Measurements from ENCODE around the gene CCDC187. TPM values are rescaled to one million over a fixed set of nuclear protein-coding genes. Genes with fewer than 3 reads are reported as not detected.
"Not testable (repeated sequence)": the region's sequence is repeated elsewhere in the genome, so short reads cannot be mapped to it uniquely, and the experiment has no call there.

CCDC187 gene
- total RNA-seq, 1 donor from 2014 or later, result not detected

GRCh38 chr9:136240941-136241340 is 63.0 kb downstream of the CCDC187 start:
- no peak for DNase-seq (ENCODE audit: low read depth, low spot score)

GRCh38 chr9:136239983-136240330 is 63.9 kb downstream of the CCDC187 start:
- DNase-seq (ENCODE audit: low read depth, low spot score), result no peak

GRCh38 chr9:136239135-136239982 is 64.5 kb downstream of the CCDC187 start:
- no peak for DNase-seq (ENCODE audit: low read depth, low spot score)

DNA sequence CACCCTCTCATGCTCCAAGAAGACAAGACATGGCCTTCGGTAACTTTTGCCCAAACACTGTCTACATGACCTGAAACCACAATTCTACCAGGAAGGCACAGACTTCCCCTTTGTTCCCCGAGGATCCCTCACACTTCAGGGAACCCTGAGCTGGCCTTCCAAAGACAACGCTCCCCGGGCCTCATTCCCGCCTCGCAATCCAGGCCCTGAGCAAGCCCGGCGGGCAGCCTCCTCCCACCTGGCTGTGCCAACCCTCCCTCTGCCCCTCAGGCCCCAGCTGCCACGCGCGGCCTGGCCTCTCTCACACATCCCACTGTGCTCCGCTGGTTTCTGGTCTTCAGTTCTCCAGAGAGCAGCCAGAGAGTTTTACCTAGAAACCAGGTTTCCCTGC is 65.6 kb downstream of the CCDC187 start:
- DNase-seq (ENCODE audit: low read depth, low spot score), result no peak

DNA sequence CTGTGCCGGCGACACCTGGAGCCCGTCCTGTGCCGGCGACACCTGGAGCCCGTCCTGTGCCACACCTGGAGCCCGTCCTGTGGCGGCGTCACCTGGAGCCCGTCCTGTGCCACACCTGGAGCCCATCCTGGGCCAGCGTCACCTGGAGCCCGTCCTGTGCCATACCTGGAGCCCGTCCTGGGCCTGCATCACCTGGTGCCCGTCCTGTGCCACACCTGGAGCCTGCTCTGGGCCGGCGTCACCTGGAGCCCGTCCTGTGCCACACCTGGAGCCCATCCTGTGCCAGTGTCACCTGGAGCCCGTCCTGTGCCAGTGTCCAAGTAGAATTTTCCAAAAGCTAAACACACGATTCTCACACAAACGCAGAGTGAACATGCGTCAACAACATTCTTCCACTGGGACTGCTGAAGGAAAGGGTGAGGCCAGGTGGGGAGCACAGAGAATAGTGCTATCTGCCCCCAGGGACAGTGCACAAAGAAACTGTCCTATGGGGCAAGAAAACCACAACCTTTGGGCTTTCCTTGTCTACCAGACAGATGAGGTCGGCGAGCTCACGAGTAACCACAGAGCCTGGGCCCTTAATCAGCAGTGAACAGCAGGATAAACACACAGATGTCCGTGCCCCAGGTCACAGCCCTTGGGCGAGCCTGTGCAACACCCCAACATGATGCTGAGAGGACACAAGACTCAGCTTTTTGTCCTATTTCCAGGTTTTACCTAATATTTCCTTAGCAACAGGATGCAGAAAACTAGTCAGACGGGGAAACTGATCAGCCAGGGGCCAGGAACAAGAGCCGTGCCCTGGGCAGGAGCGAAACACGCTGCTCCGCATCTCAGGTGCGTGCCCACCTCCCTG is 66.2 kb downstream of the CCDC187 start:
- DNase-seq (ENCODE audit: low read depth, low spot score), result no peak

GRCh38 chr9:136236471-136237410 is 67.2 kb downstream of the CCDC187 start:
- DNase-seq (ENCODE audit: low read depth, low spot score), result not testable (repeated sequence)

- no peak for DNase-seq (ENCODE audit: low read depth, low spot score)
These were observed 68.0 kb downstream of the CCDC187 start for GRCh38 chr9:136235709-136236455.

DNA sequence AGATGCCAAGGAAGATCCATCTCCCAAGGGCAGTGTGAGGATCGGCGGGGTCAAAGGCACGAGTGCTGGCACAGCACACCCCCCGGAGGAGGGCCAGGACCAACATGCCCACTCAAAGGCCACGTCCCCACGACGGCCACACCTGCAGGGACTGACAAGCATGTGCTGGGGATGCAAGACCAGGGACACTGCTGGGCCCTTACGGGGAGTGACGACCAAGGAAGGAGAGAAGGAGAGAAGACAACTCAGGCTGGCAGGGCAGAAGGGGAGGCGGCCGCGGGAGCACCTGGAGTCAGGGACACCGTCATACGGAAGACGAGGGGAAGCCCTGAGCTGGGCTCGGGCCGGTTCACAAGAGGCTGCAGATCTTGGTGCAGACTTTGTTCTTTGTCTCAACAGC is 68.7 kb downstream of the CCDC187 start:
- no peak for DNase-seq (ENCODE audit: low read depth, low spot score)

- DNase-seq (ENCODE audit: low read depth, low spot score), result no peak
These were observed 69.3 kb downstream of the CCDC187 start for GRCh38 chr9:136234597-136234996.

GRCh38 chr9:136233868-136234267 is 70.0 kb downstream of the CCDC187 start:
- DNase-seq (ENCODE audit: low read depth, low spot score), result no peak

- no peak for DNase-seq (ENCODE audit: low read depth, low spot score)
These were observed 70.5 kb downstream of the CCDC187 start for GRCh38 chr9:136233411-136233810.

DNA sequence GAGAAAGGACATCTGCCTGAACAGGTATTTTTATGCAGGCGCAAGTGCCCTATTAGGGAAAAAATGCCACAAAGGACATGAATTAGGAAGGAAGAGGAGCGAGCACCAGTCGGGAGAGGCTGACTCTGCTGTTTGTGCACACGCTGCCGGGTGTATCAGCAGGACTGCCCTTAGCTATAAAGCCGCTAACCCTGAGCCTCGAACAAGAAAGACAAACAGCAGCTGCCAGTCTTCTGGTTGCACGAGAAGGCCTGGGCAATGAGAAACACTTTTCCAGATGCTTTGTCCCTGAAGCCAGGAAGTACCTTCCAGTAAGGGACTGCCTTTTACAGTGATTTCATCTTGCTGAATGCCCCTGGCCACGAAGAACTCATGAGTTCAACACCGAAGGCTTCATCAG is 70.9 kb downstream of the CCDC187 start:
- DNase-seq (ENCODE audit: low read depth, low spot score), result no peak

- DNase-seq (ENCODE audit: low read depth, low spot score), result no peak
These were observed 72.2 kb downstream of the CCDC187 start for GRCh38 chr9:136231478-136232297.

DNA sequence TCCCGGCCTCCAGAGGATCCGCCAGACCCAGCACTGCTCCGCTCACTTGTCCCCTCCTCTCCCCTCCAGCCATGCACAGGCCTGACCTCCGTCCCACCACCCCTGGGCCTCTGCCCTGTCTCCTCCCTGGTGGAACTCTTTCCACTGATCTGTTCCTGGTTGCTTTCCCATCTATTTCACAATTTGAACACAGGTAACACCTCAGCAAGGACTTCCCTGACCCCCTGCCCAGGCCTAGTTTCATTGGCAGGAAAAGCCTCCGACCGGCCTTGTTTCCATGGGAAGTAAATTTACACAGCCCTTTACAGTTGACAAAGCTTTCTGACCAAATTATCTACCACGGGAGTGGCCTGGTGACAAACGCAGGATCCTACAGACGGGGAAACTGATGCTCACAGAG is 73.1 kb downstream of the CCDC187 start:
- DNase-seq (ENCODE audit: low read depth, low spot score), result no peak

DNA sequence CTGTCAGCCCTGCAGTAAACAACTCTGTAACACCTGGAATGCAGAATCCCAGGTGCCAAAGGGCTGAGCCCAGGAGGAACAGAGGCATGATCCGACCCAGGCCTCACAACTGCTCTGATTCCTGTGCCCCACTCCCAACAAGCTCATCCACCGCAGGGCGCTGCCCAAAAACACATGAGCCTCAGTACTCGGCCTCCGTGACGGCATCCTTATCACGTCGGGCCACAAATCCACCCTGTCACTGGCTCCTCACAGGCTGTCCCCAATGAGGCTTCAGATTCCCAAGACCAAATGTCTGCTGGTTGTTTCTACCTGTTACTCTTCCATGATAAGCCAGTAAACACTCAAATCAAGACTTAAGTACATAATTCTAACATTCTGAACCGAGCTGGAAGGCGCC is 73.5 kb downstream of the CCDC187 start:
- DNase-seq (ENCODE audit: low read depth, low spot score), result no peak

GRCh38 chr9:136229096-136230065 is 74.5 kb downstream of the CCDC187 start:
- no peak for DNase-seq (ENCODE audit: low read depth, low spot score)

DNA sequence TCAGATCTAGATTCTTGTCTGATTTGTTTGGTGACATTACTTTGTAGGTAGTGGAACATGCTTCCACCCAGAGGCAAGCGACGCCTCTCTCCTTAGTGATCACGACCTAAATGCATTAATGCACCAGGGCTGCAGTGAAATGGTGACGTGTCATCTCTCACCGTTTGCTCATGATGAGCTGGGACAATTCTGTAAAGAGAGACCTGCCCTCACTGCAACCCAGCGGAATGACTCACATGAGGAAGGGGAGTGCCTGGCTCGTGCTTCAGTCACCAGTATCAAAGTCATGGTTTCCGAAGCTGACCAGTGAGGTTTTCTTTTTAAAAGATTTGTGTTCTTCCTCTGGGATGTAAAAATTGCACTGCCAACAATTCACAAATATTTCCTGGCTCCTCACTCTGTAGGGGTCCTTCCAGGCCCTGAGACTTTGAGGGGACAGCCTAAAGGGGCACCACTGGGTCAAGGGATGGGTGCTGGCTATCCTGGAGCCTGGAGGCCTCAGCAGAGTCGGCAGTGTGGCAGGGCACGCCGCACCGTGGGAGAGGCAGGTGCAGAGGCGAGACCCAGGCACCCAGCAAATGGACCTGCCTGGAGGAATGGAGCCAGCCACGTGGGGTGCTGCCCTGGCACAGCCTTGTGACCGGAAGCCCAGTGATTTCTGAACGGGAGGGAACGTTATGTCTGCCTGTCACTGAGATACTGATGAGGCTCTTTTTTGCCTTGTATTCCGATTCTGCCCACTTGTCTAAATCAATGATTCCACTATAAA is 75.6 kb downstream of the CCDC187 start:
- no peak for DNase-seq (ENCODE audit: low read depth, low spot score)

All from pulmonary artery endothelial cell (primary cell).